Measurements from ENCODE around the gene TCF15.

TCF15 gene

GRCh38 chr20:573414-574296, 36.5 kb downstream of the TCF15 start:
- no peaks in the 10 kb centered on the region for H3K36me3 ChIP-seq (ENCODE audit: insufficient read depth, low read length)
- H3K9ac ChIP-seq (ENCODE audit: low read length) = no peak overlapping the region
- no peaks in the 10 kb centered on the region for H3K9me3 ChIP-seq (ENCODE audit: low read length)
- H3K27me3 ChIP-seq (ENCODE audit: control insufficient read depth in 1 of 2, insufficient read depth in 2 of 2, low read length in 2 of 2) = peaks cover 0 to 24% of the 10 kb centered on the region in 2 donors
- H3K4me3 ChIP-seq (ENCODE audit: low read depth in 1 of 2, low read length in 2 of 2) = no peak overlapping the region
- no peaks in the 10 kb centered on the region for H3K4me1 ChIP-seq (ENCODE audit: insufficient read depth, low read length)
- no peak overlapping the region for H3K27ac ChIP-seq (ENCODE audit: low read depth, low read length)

DNA sequence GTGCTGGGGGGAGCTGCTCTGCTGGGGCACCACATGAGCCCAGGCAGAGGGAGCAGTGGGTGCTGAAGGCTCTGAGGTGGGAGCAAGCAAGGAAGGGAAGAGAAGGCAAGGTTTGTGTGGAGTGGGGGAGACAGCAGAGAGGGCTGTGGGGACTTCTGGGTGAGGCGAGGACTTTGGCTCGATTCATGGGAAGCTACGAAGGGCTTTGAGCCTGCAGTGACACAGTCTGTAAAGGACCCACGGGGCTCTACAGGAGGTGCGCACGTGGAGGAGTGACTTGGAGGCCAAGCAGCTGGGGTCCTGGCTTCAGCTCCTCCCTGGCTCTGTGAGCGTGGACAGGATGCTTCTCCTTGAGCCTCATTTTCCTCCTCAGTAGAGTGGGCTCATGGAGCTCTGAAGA, 37.4 kb downstream of the TCF15 start:
- Histone ChIP-seq H3K4me1 (ENCODE audit: insufficient read depth, low read length) (no peaks in the 10 kb centered on the region), H3K27me3 (ENCODE audit: control insufficient read depth in 1 of 2, insufficient read depth in 2 of 2, low read length in 2 of 2) (peaks cover 0 to 33% of the 10 kb centered on the region in 2 donors), H3K9ac (ENCODE audit: low read length) (no peak overlapping the region), H3K27ac (ENCODE audit: low read depth, low read length) (no peak overlapping the region), H3K4me3 (ENCODE audit: low read depth in 1 of 2, low read length in 2 of 2) (no peak overlapping the region), H3K9me3 (ENCODE audit: low read length) (no peaks in the 10 kb centered on the region), H3K36me3 (ENCODE audit: insufficient read depth, low read length) (no peaks in the 10 kb centered on the region)

DNA sequence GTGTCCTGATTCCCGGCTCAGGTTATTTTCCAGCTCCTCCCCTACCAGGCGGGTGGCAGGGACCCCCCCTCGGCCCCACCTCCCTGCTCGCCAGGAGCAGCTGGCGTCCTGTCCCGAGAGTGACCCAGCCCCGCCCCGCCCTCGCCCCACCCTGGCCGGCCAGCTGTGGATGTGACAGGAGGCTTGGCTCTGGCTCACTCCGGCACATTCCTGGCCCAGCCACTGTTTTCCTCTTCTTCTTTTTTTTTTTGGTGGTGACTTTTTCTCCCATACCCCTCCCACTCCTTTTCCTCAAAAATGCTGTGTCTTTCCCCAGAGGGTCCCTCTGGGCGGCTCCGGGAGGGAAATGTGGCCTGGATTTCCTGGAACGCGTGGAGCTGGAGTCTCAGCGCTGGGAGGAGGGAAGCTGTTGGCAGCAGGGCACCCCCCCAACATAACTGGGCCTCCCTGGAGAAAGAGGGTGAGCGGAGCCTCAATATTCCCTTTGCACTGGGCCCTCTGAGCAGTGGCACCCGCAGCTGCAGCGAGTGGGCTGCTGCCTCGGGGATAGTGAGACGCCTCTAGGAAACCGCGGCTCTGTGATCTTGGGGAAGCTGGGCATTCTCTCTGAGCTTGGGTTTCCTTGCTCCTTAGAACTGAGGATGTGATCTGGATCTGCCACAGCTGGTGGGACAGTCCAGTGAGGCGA, 38.2 kb downstream of the TCF15 start:
- no peak overlapping the region for H3K27ac ChIP-seq (ENCODE audit: low read depth, low read length)

GRCh38 chr20:568673-569415, 41.3 kb downstream of the TCF15 start:
- H3K4me1 ChIP-seq (ENCODE audit: insufficient read depth, low read length) = no peaks in the 10 kb centered on the region
- no peaks in the 10 kb centered on the region for H3K36me3 ChIP-seq (ENCODE audit: insufficient read depth, low read length)
- H3K27ac ChIP-seq (ENCODE audit: low read depth, low read length) = no peak overlapping the region
- H3K27me3 ChIP-seq (ENCODE audit: control insufficient read depth in 1 of 2, insufficient read depth in 2 of 2, low read length in 2 of 2) = peaks cover 0 to 35% of the 10 kb centered on the region in 2 donors
- H3K9ac ChIP-seq (ENCODE audit: low read length) = no peak overlapping the region
- H3K4me3 ChIP-seq (ENCODE audit: low read depth in 1 of 2, low read length in 2 of 2) = no peak overlapping the region
- no peaks in the 10 kb centered on the region for H3K9me3 ChIP-seq (ENCODE audit: low read length)

More for the DNA sequence above, 38.2 kb downstream of the TCF15 start:
- peaks cover 0 to 41% of the 10 kb centered on the region in 2 donors for H3K27me3 ChIP-seq (ENCODE audit: control insufficient read depth in 1 of 2, insufficient read depth in 2 of 2, low read length in 2 of 2)
- H3K4me3 ChIP-seq (ENCODE audit: low read depth in 1 of 2, low read length in 2 of 2) = no peak overlapping the region
- H3K9me3 ChIP-seq (ENCODE audit: low read length) = no peaks in the 10 kb centered on the region
- H3K4me1 ChIP-seq (ENCODE audit: insufficient read depth, low read length) = no peaks in the 10 kb centered on the region
- no peaks in the 10 kb centered on the region for H3K36me3 ChIP-seq (ENCODE audit: insufficient read depth, low read length)
- H3K9ac ChIP-seq (ENCODE audit: low read length) = no peak overlapping the region

- H3K4me3 ChIP-seq (ENCODE audit: low read depth in 1 of 2, low read length in 2 of 2) = no peak overlapping the region
- H3K27me3 ChIP-seq (ENCODE audit: control insufficient read depth in 1 of 2, insufficient read depth in 2 of 2, low read length in 2 of 2) = peaks cover 0 to 35% of the 10 kb centered on the region in 2 donors
- H3K9me3 ChIP-seq (ENCODE audit: low read length) = no peaks in the 10 kb centered on the region
- no peaks in the 10 kb centered on the region for H3K36me3 ChIP-seq (ENCODE audit: insufficient read depth, low read length)
- H3K4me1 ChIP-seq (ENCODE audit: insufficient read depth, low read length) = no peaks in the 10 kb centered on the region
- H3K27ac ChIP-seq (ENCODE audit: low read depth, low read length) = no peak overlapping the region
- no peak overlapping the region for H3K9ac ChIP-seq (ENCODE audit: low read length)
These were observed 41.9 kb downstream of the TCF15 start for GRCh38 chr20:568097-568652.

DNA sequence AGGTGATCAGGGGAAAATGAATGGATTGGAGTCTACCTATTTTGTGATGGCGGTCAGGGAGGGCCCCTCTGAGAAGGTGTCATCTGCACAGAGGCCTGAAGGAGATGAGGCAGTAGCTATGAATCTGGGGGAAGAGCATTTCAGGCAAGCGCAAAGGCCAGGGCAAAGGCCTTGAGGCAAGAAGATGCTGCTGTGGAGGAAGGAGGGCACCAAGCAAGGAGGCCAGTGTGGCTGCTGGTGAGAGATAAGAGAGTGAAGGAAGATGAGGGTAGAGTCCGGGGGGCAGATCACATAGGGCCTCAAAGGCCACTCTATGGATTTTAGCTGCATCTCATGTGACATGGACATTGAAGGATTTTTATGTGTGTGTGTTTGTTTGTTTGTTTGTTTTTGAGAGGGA, 45.9 kb downstream of the TCF15 start:
- Histone ChIP-seq H3K27me3 (ENCODE audit: control insufficient read depth in 1 of 2, insufficient read depth in 2 of 2, low read length in 2 of 2) (peaks cover 0 to 21% of the 10 kb centered on the region in 2 donors), H3K9ac (ENCODE audit: low read length) (no peak overlapping the region), H3K36me3 (ENCODE audit: insufficient read depth, low read length) (no peaks in the 10 kb centered on the region), H3K4me3 (ENCODE audit: low read depth in 1 of 2, low read length in 2 of 2) (no peak overlapping the region), H3K27ac (ENCODE audit: low read depth, low read length) (no peak overlapping the region), H3K9me3 (ENCODE audit: low read length) (no peaks in the 10 kb centered on the region), H3K4me1 (ENCODE audit: insufficient read depth, low read length) (no peaks in the 10 kb centered on the region)

DNA sequence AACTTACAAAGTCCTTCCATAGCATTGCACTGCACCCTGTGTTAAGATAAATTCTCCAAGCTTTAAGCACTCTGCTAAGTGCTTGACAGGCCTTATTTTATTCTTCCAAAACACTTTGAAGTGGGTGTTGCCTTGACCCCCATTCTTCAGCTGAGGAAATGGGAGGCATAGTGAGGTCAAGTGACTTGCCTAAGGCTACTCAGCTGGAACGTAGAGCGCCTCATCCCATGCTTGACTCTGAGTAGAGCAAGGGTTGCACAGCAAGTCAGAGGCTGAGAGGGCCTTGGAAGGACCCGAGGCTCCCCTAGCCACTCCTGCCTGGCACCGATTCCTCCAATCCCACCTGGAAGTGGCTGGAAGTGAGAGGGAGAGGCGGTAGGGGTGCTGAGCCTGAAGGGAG, 46.9 kb downstream of the TCF15 start:
- Histone ChIP-seq H3K4me3 (ENCODE audit: low read depth in 1 of 2, low read length in 2 of 2) (no peak overlapping the region), H3K4me1 (ENCODE audit: insufficient read depth, low read length) (no peaks in the 10 kb centered on the region), H3K9ac (ENCODE audit: low read length) (no peak overlapping the region), H3K27me3 (ENCODE audit: control insufficient read depth in 1 of 2, insufficient read depth in 2 of 2, low read length in 2 of 2) (peaks cover 0 to 12% of the 10 kb centered on the region in 2 donors), H3K9me3 (ENCODE audit: low read length) (no peaks in the 10 kb centered on the region), H3K36me3 (ENCODE audit: insufficient read depth, low read length) (no peaks in the 10 kb centered on the region), H3K27ac (ENCODE audit: low read depth, low read length) (no peak overlapping the region)

GRCh38 chr20:562232-562897, 47.7 kb downstream of the TCF15 start:
- no peak overlapping the region for H3K4me3 ChIP-seq (ENCODE audit: low read depth in 1 of 2, low read length in 2 of 2)
- peaks cover 0 to 7% of the 10 kb centered on the region in 2 donors for H3K27me3 ChIP-seq (ENCODE audit: control insufficient read depth in 1 of 2, insufficient read depth in 2 of 2, low read length in 2 of 2)
- H3K9me3 ChIP-seq (ENCODE audit: low read length) = no peaks in the 10 kb centered on the region
- no peaks in the 10 kb centered on the region for H3K4me1 ChIP-seq (ENCODE audit: insufficient read depth, low read length)
- no peak overlapping the region for H3K9ac ChIP-seq (ENCODE audit: low read length)
- H3K36me3 ChIP-seq (ENCODE audit: insufficient read depth, low read length) = no peaks in the 10 kb centered on the region
- H3K27ac ChIP-seq (ENCODE audit: low read depth, low read length) = no peak overlapping the region

GRCh38 chr20:561437-562231, 48.5 kb downstream of the TCF15 start:
- H3K27me3 ChIP-seq (ENCODE audit: control insufficient read depth in 1 of 2, insufficient read depth in 2 of 2, low read length in 2 of 2) = peaks cover 0 to 4% of the 10 kb centered on the region in 2 donors
- no peak overlapping the region for H3K9ac ChIP-seq (ENCODE audit: low read length)
- no peak overlapping the region for H3K27ac ChIP-seq (ENCODE audit: low read depth, low read length)
- no peaks in the 10 kb centered on the region for H3K4me1 ChIP-seq (ENCODE audit: insufficient read depth, low read length)
- no peaks in the 10 kb centered on the region for H3K36me3 ChIP-seq (ENCODE audit: insufficient read depth, low read length)
- H3K4me3 ChIP-seq (ENCODE audit: low read depth in 1 of 2, low read length in 2 of 2) = no peak overlapping the region
- no peaks in the 10 kb centered on the region for H3K9me3 ChIP-seq (ENCODE audit: low read length)

GRCh38 chr20:560680-561079, 49.4 kb downstream of the TCF15 start:
- Histone ChIP-seq H3K27me3 (ENCODE audit: control insufficient read depth in 1 of 2, insufficient read depth in 2 of 2, low read length in 2 of 2) (peaks cover 0 to 4% of the 10 kb centered on the region in 2 donors), H3K36me3 (ENCODE audit: insufficient read depth, low read length) (no peaks in the 10 kb centered on the region), H3K9ac (ENCODE audit: low read length) (no peak overlapping the region), H3K9me3 (ENCODE audit: low read length) (no peaks in the 10 kb centered on the region), H3K4me1 (ENCODE audit: insufficient read depth, low read length) (no peaks in the 10 kb centered on the region), H3K27ac (ENCODE audit: low read depth, low read length) (no peak overlapping the region), H3K4me3 (ENCODE audit: low read depth in 1 of 2, low read length in 2 of 2) (no peak overlapping the region)
